ENCODE measurements around the gene CNTNAP5.

DNA sequence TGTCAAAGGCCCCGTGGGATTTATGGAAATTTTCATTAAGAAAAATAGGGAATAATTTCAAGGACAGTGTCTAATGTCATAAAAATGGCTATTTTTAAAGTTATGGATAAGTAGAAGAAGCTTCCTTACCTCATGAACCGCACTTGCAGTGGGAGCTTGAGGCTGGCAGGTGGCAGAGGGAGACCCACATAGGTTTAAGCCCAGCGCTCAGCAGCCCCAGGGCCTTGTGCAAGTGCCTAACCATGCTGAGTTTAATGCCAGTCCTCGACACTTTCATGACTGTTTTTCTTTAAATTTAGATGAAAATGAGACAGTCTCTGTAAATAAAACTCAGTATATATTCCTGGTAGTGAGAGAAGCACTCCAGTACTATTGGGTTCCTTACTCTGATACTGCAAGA lies 285.6 kb downstream of the CNTNAP5 start:
- TF ChIP-seq EZH2 (IDR thresholded peaks at IDR 0.05) (no peak), POLR2AphosphoS5 (IDR thresholded peaks at IDR 0.05; ENCODE audit: borderline replicate concordance, low read depth, low read length) (no peak), FOXP2 (optimal IDR thresholded peaks at IDR 0.05; ENCODE audit: control extremely low read depth, extremely low read length, insufficient read depth) (no peak)
